Measurements from ENCODE around the gene PNKP. TPM values are rescaled to one million over a fixed set of nuclear protein-coding genes. Genes with fewer than 3 reads are reported as not detected.

The PNKP gene
- total and polyA plus RNA-seq, 9 of the 15 experiments (the other 6 are each of a cell fraction or from before 2014, with no cell fraction given) = 2.8 to 85.4 (median 25.3) TPM

GRCh38 chr19:49866933-49867782 lies at the start of gene PNKP (continued):
- TF ChIP-seq SIN3A (IDR thresholded peaks at IDR 0.05; ENCODE audit: borderline replicate concordance in 2 of 2, control insufficient read depth in 1 of 2, low read depth in 2 of 2, low read length in 2 of 2) (peak in 1 of 2 experiments; percentile 49; a peak in 2 of 4 replicates), MYNN (IDR thresholded peaks at IDR 0.05) (no peak), MYNN (CRISPR knock-in tag; IDR thresholded peaks at IDR 0.05) (no peak), CREM (IDR thresholded peaks at IDR 0.05; ENCODE audit: low read depth) (peak; percentile 93), ILF3 (IDR thresholded peaks at IDR 0.05; ENCODE audit: borderline replicate concordance) (no peak), FOXK2 (conservative IDR thresholded peaks at IDR 0.05 in 1 of 2, IDR thresholded peaks at IDR 0.05 in 1 of 2; ENCODE audit: low read depth in 2 of 2) (peak; percentile 45 to 65; a peak in 1 of 4 replicates), STAT5B (CRISPR knock-in tag; IDR thresholded peaks at IDR 0.05) (no peak), ZBTB33 (CRISPR knock-in tag; IDR thresholded peaks at IDR 0.05) (no peak), ZBTB40 (IDR thresholded peaks at IDR 0.05) (peak; percentile 98), ZBTB40 (CRISPR knock-in tag; IDR thresholded peaks at IDR 0.05) (no peak), USF1 (CRISPR knock-in tag; IDR thresholded peaks at IDR 0.05) (0 out of 2 replicates have a peak, but pooled peaks have one; percentile 2), U2AF1 (optimal IDR thresholded peaks at IDR 0.05; ENCODE audit: low read depth, low read length) (peak; percentile 31), CBX1 (IDR thresholded peaks at IDR 0.05; ENCODE audit: low read depth) (peak; percentile 81; the same call in 1 of the 2 replicates), XRCC5 (IDR thresholded peaks at IDR 0.05; ENCODE audit: low read depth, low read length) (no peak)
